ENCODE results near the gene WEE1.
A peak's percentile ranks its signal among the peaks of the same experiment; 100 is the strongest.
"Not testable (repeated sequence)": the region's sequence is repeated elsewhere in the genome, so short reads cannot be mapped to it uniquely, and the experiment has no call there.

WEE1 gene

DNA sequence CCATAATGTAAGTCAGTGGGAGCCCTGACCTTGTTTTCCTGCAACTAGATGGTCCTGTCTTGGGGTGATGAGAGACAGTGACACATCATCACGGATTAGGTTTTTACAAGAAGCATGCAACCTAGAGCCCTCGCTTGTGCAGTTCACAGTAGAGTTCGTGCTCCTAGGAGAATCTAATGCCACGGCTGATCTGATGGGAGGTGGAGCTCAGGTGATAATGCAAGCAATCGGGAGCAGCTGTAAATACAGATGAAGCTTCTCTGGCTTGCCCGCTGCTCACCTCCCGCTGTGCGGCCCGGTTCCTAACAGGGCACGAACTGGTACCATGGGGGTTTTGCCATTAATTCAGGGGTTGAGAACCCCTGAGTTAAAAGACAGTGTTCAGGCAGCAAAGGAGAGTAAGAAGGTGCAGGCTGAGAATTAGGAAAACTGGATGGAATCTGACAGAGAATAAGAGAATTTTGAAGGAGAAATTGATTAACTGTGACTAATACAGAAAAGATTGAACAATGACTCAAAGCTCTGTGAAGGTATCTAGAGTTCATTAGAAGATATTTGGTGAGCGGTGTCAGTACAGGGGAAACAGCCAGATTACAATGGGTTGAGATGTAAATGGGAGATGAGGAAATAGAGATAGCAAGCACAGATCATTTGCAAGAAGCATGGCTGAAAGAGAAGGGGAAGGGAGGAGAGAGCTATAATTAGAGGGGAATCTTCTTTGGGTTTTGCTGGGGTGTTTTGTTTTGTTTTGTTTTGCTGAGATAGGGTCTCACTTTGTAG is 21.0 kb downstream of the WEE1 start:
- no peak for DNase-seq (ENCODE audit: low read depth in 1 of 2, low spot score in 1 of 2)

- DNase-seq (ENCODE audit: low read depth in 1 of 2, low spot score in 1 of 2), result no peak
Observed at GRCh38 chr11:9596926-9597464, 23.5 kb downstream of the WEE1 start.

- DNase-seq (ENCODE audit: low read depth in 1 of 2, low spot score in 1 of 2), result no peak
Observed at GRCh38 chr11:9600166-9600565, 26.7 kb downstream of the WEE1 start.

DNA sequence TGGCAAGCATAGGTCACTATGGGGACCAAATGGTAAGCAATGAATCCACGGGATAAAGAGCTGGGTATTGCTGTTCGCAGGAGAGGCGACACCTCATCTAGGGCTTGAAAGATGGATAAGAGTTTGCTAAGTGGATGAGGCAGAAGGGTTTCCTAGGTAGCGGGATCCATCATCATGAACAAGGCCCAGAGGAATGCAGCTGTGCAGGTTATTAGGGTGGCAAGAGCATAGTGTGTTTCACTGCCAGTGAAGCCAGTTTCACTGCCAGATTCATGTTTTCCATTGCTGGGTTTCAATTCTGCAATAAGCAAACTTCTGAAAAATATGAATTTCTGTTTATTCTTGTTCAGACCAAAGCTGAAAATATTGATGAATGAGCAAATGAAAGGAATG is 27.2 kb downstream of the WEE1 start:
- DNase-seq (ENCODE audit: low read depth in 1 of 2, low spot score in 1 of 2), result no peak

DNA sequence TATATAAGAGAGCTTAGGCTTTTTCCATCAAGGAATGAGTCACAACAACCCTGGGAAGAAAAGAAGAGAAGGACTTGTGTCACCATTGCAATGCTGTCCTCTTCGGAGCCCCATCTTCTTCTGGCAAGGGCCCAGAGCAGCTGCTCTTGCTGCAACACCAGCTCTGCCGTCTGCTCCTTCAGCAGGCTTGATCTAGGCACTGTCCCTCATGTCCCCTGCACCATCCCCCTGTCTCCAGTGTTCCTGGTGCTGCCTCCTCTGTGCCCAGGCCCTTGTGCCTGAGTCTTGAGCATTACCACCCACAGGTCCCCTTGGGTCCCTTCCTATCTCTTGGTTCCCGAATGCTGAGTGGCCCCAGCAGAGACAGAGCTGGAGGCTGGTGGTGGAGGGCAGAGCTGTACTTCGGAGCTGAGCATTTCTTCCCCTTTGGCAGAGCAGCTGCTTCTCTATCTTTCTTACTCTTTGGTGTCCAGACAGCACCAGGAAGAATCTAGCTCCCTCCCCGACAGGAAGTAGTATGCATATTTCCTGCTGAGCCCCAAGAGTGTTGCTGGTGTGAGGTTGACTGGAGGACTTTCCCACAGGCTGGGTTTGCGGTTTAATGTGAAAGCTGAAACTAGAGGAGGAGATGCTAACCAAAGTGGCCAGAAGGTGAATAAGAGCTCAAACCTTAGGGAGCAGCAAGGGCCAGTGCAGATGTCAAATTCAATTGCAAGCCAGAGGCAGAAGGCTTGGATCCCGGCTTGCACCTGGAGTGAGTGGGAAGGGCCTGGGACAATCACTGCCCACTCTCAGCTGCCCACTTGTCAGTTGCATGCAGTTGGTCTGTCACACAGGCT is 27.8 kb downstream of the WEE1 start:
- peak in 1 of 2 donors; percentile 9 for DNase-seq (ENCODE audit: low read depth in 1 of 2, low spot score in 1 of 2)

DNA sequence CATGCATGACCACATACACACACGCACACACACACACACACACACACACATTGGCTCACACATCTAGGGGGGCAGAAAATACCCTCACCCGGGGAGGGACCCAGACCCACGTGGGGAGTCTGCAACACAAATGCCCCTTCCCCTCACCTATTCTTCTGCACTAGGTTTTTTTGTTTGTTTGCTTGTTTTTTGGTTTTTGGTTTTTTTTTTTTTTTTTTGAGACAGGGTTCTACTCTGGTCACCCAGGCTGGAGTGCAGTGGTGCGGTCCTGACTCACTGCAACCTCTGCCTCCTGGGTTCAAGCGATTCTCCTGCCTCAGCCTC is 28.4 kb downstream of the WEE1 start:
- no peak for DNase-seq (ENCODE audit: low read depth in 1 of 2, low spot score in 1 of 2)

- DNase-seq (ENCODE audit: low read depth in 1 of 2, low spot score in 1 of 2), result not testable (repeated sequence)
Observed at GRCh38 chr11:9603214-9603613, 29.7 kb downstream of the WEE1 start.

- no peak for DNase-seq (ENCODE audit: low read depth in 1 of 2, low spot score in 1 of 2)
Observed at GRCh38 chr11:9604134-9604533, 30.7 kb downstream of the WEE1 start.

GRCh38 chr11:9605742-9606141 is 32.3 kb downstream of the WEE1 start:
- no peak for DNase-seq (ENCODE audit: low read depth in 1 of 2, low spot score in 1 of 2)

- no peak for DNase-seq (ENCODE audit: low read depth in 1 of 2, low spot score in 1 of 2)
Observed at GRCh38 chr11:9606809-9607510, 33.5 kb downstream of the WEE1 start.

- DNase-seq (ENCODE audit: low read depth in 1 of 2, low spot score in 1 of 2), result no peak
Observed at GRCh38 chr11:9607511-9607899, 34.0 kb downstream of the WEE1 start.

- DNase-seq (ENCODE audit: low read depth in 1 of 2, low spot score in 1 of 2), result no peak
Observed at GRCh38 chr11:9609002-9609759, 35.7 kb downstream of the WEE1 start.

DNA sequence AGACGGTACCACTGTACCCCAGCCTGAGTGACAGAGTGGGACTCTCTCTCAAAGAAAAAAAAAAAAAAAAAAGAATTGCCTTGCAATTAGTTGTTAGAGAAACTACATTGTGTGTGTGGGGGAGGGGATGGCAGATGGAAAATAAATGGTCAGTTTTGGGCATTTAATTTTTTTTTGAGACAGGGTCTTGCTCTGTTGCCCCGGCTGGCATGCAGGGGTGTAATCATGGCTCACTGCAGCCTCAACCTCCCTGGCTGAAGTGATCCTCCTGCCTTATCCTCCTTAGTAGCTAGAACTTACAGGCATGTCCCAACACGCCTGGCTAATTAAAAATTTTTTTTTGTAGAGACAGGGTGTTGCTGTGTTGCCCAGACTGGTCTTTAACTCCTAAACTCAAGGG is 36.4 kb downstream of the WEE1 start:
- DNase-seq (ENCODE audit: low read depth in 1 of 2, low spot score in 1 of 2), result no peak

DNA sequence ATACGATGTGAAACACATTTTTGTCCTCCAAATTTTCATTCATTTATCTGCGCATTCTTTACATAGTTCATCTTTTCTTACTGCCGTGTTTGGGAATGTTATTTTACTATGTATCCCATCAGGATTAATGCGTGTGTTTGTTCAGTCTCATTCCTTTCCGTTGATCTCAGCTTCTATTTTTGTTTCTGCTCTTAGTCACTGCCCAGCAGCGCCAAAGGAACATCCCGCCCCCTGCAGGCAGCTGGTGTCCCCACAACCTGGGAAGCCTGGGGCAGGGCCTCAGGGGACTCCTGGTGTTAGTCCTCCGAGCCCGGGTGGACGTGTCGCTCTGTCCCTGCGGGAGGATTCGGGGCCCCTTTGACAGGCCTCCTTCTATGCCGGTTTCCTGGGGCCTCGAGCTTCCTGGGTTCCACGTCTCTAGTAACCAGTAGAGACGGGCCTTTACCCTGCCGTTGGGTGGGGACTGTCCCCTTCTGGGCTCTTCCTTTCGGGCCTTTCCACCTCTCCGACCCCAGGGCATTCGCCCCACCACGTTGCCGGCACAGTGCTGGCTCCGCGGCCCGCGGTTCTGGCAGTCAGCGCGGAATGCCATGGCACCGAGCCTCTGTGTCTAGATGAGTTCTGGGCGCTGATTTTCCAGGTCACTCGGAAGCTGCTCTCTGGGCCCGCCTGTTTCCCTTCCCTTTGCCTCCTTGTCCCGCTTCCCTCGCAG is 39.8 kb downstream of the WEE1 start:
- DNase-seq (ENCODE audit: low read depth in 1 of 2, low spot score in 1 of 2), result peak; percentile 75 to 77

GRCh38 chr11:9613830-9614762 is 40.6 kb downstream of the WEE1 start:
- peak; percentile 79 to 92 for DNase-seq (ENCODE audit: low read depth in 1 of 2, low spot score in 1 of 2)

DNA sequence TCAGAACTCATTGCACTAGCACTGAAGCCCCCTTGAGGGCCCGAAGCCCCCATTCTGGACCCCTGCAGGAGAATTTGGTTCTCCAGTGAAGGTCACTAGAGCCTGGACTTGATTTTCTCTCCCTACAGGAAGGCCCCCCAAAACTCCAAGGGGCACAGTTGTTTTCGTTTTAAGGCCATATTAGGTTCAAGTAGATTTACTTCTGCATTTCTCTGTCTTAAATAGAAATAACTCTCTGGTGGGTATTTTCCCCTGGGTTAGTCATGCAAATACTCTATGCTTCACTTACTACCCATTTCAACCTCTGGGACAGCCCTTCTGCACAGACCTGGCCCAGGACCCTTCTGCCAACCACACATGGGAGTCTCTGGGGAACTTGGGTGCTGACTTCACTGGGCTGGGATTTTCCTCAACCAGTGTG is 41.6 kb downstream of the WEE1 start:
- DNase-seq (ENCODE audit: low read depth in 1 of 2, low spot score in 1 of 2), result no peak

DNA sequence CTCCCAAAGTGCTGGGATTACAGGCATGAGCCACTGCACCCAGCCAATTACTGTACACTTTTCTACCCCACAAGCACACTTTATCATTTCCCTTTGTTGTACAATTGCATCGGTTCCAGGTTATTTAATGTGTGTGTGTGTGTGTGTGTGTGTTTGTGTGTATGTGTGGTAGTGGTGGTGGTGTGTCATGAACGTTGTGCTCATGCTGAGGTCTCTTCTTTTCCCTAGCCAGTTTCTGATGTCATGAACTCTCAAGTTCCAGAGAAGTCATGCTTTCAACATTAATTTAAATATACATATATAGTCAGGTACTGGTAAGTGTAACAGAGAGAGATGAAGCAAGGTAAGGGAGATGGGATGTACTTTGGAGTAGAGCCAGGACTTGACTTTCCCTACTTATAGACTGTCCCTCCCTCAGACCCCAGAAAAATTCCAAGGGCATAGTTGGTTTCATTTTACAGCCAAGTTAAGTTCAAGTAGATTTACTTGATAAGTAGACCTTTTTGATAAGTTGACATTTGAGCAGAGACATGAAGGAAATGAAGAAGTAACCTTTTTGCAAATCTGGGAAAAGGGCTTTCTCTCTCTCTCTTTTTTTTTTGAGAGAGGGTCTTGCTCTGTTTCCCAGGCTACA is 42.7 kb downstream of the WEE1 start:
- no peak for DNase-seq (ENCODE audit: low read depth in 1 of 2, low spot score in 1 of 2)

GRCh38 chr11:9616858-9617257 is 43.4 kb downstream of the WEE1 start:
- no peak for DNase-seq (ENCODE audit: low read depth in 1 of 2, low spot score in 1 of 2)

GRCh38 chr11:9617940-9618339 is 44.5 kb downstream of the WEE1 start:
- no peak for DNase-seq (ENCODE audit: low read depth in 1 of 2, low spot score in 1 of 2)

Measured in stimulated activated CD4-positive, alpha-beta T cell treated with anti-CD3 and anti-CD28 coated beads, Interleukin-15, amount 100 ng/mL, for 1 hour (primary cell).